IMR-90 (cell line): ENCODE results near the gene HOXB8. TPM values are rescaled to one million over a fixed set of nuclear protein-coding genes. Genes with fewer than 3 reads are reported as not detected.

Source experiments
- ATAC-seq: fragments of 200-7000 bp; cut with Tn5 transposase; 2 replicates; pipeline ENCODE4 v1.9.1; 2020; ENCODE audit warnings: low read depth, mild to moderate bottlenecking, moderate library complexity
- BruUV-seq: library from RNA; stranded (reverse); fragments of 400-500 nt; replicated peaks from 2 replicates; lab custom pipeline; 2021; lab: Mats Ljungman, UMichigan
- CTCF ChIA-PET: fragments of 300-600 bp; formaldehyde crosslinking; extraction: SDS; loops from one replicate; lab custom pipeline; 2021; ENCODE audit warnings: antibody characterized with exemption; lab: Yijun Ruan, JAX
- POLR2A ChIA-PET: fragments of 300-600 bp; sonication (Branson Sonifier 250); formaldehyde crosslinking; loops from one replicate; lab custom pipeline; 2022; ENCODE audit warnings: antibody characterized with exemption; ENCODE audit not compliant: unreplicated experiment; lab: Charles Lee
- DNase-seq: peaks from one replicate; pipeline ENCODE4 v3.0.0; 2013
- H2AFZ ChIP-seq: replicated peaks from 2 replicates; pipeline ENCODE3; 2013; ENCODE audit warnings: low read length, mild to moderate bottlenecking; ENCODE audit not compliant: poor library complexity
- H2AK5ac ChIP-seq: 2 replicates; pipeline ENCODE4 v1.6.1; 2013; ENCODE audit warnings: low read depth, low read length, inconsistent platforms
- H2AK9ac ChIP-seq: replicated peaks from 2 replicates; pipeline ENCODE3; 2013; ENCODE audit warnings: mild to moderate bottlenecking, low read depth, low read length, moderate library complexity; ENCODE audit not compliant: poor library complexity
- H2BK120ac ChIP-seq: 2 replicates; pipeline ENCODE4 v1.6.1; 2013; ENCODE audit warnings: low read depth, low read length, inconsistent platforms
- H2BK15ac ChIP-seq: 3 replicates; pipeline ENCODE4 v1.6.1; 2013; ENCODE audit warnings: low read depth, low read length, inconsistent platforms
- H2BK20ac ChIP-seq: 2 replicates; pipeline ENCODE4 v1.6.1; 2013; ENCODE audit warnings: low read depth, mild to moderate bottlenecking, inconsistent platforms, low read length, moderate library complexity
- H2BK5ac ChIP-seq: 2 replicates; pipeline ENCODE4 v1.6.1; 2013; ENCODE audit warnings: mild to moderate bottlenecking, low read depth, low read length, inconsistent platforms; ENCODE audit not compliant: poor library complexity, severe bottlenecking
- H3K14ac ChIP-seq: replicated peaks from 2 replicates; pipeline ENCODE4 v1.6.1; 2013; ENCODE audit warnings: low read depth, low read length, inconsistent platforms
- H3K18ac ChIP-seq: 2 replicates; pipeline ENCODE4 v1.6.1; 2013; ENCODE audit warnings: low read depth, low read length, control low read depth
- H3K23ac ChIP-seq: 2 replicates; pipeline ENCODE4 v1.6.1; 2013; ENCODE audit warnings: low read depth, low read length, inconsistent platforms
- H3K27ac ChIP-seq: 2 replicates; pipeline ENCODE4 v1.5.1; 2013; ENCODE audit warnings: mild to moderate bottlenecking, control low read depth, low read length; ENCODE audit not compliant: insufficient read depth
- H3K27me3 ChIP-seq: 2 replicates; pipeline ENCODE4 v1.6.1; 2013; ENCODE audit warnings: low read length; ENCODE audit not compliant: control insufficient read depth, insufficient read depth
- H3K36me3 ChIP-seq: 2 replicates; pipeline ENCODE4 v1.6.1; 2013; ENCODE audit warnings: low read length, mixed read lengths; ENCODE audit not compliant: control insufficient read depth, insufficient read depth
- H3K4ac ChIP-seq: 2 replicates; pipeline ENCODE4 v1.6.1; 2013; ENCODE audit warnings: low read depth, low read length, inconsistent platforms
- H3K4me1 ChIP-seq: 2 replicates; pipeline ENCODE4 v1.6.1; 2013; ENCODE audit warnings: low read length, mixed read lengths; ENCODE audit not compliant: control insufficient read depth, insufficient read depth
- H3K4me2 ChIP-seq: 2 replicates; pipeline ENCODE4 v1.6.1; 2013; ENCODE audit warnings: low read depth, mild to moderate bottlenecking, control low read depth, low read length, moderate library complexity
- H3K4me3 ChIP-seq: 2 replicates; pipeline ENCODE4 v1.5.1; 2013; ENCODE audit warnings: low read depth, mild to moderate bottlenecking, control low read depth, low read length, moderate library complexity; ENCODE audit not compliant: insufficient read depth
- H3K56ac ChIP-seq: 2 replicates; pipeline ENCODE4 v1.6.1; 2013; ENCODE audit warnings: low read length, inconsistent platforms; ENCODE audit not compliant: insufficient read depth; ENCODE audit errors: extremely low read depth
- H3K79me1 ChIP-seq, 2 experiments: 2 replicates each; pipeline ENCODE4 v1.6.1; 2013; ENCODE audit warnings: low read length in 2 of 2, inconsistent platforms in 1 of 2, low read depth in 1 of 2
- H3K9ac ChIP-seq: 2 replicates; pipeline ENCODE4 v1.6.1; 2013; ENCODE audit warnings: low read depth, low read length, control low read depth
- H3K9me1 ChIP-seq: 2 replicates; pipeline ENCODE4 v1.6.1; 2013; ENCODE audit warnings: low read length, inconsistent platforms; ENCODE audit not compliant: insufficient read depth
- H3K9me3 ChIP-seq: 2 replicates; pipeline ENCODE4 v1.6.1; 2013; ENCODE audit warnings: low read length; ENCODE audit not compliant: control insufficient read depth, insufficient read depth
- H4K20me1 ChIP-seq: 2 replicates; pipeline ENCODE4 v1.6.1; 2013; ENCODE audit warnings: low read length, inconsistent platforms; ENCODE audit not compliant: insufficient read depth
- H4K5ac ChIP-seq: 2 replicates; pipeline ENCODE4 v1.6.1; 2013; ENCODE audit warnings: mild to moderate bottlenecking, low read depth, low read length, control low read depth
- H4K8ac ChIP-seq, 2 experiments: 2 replicates each; pipeline ENCODE4 v1.6.1; 2013; ENCODE audit warnings: low read depth in 2 of 2, low read length in 2 of 2, control low read depth in 1 of 2, inconsistent platforms in 1 of 2
- H4K91ac ChIP-seq: 2 replicates; pipeline ENCODE4 v1.6.1; 2013; ENCODE audit warnings: low read depth, low read length, inconsistent platforms; ENCODE audit not compliant: insufficient read depth
- BHLHE40 ChIP-seq: fragments of 150-350 bp; IDR thresholded peaks from 2 replicates; pipeline ENCODE4 v1.6.1; 2016; ENCODE audit warnings: mild to moderate bottlenecking, low read depth, low read length
- FOS ChIP-seq: fragments of 150-350 bp; IDR thresholded peaks from 2 replicates; pipeline ENCODE4 v1.6.1; 2016; ENCODE audit warnings: low read depth, low read length
- MAFK ChIP-seq: IDR thresholded peaks from 2 replicates; pipeline ENCODE4 v1.6.1; 2012; ENCODE audit warnings: low read depth, low read length, improper control_type of control experiment
- MAZ ChIP-seq: IDR thresholded peaks from 2 replicates; pipeline ENCODE4 v1.6.1; 2012; ENCODE audit warnings: low read depth, mild to moderate bottlenecking, low read length, improper control_type of control experiment, moderate library complexity, borderline replicate concordance
- MXI1 ChIP-seq: IDR thresholded peaks from 2 replicates; pipeline ENCODE4 v1.6.1; 2012; ENCODE audit warnings: low read depth, mild to moderate bottlenecking, low read length, moderate library complexity, borderline replicate concordance
- RAD21 ChIP-seq: IDR thresholded peaks from 2 replicates; pipeline ENCODE4 v1.6.1; 2012; ENCODE audit warnings: low read length, improper control_type of control experiment
- SMC3 ChIP-seq: fragments of 150-350 bp; IDR thresholded peaks from 2 replicates; pipeline ENCODE4 v1.6.1; 2016; ENCODE audit warnings: low read depth, mild to moderate bottlenecking, antibody characterized with exemption, low read length, moderate library complexity
- WGBS, 2 experiments: methylation state at CpG; one replicate each; pipeline versions ENCODE4 v1.1.5 to v1.1.7; 2013; ENCODE audit warnings: missing lambda C conversion rate in 2 of 2; ENCODE audit not compliant: insufficient read length in 1 of 2; ENCODE audit errors: extremely low coverage in 2 of 2; 5-methylcytosine and 5-hydroxymethylcytosine counted together
- dilution Hi-C: fragments of 300-500 bp; cut with HindIII; formaldehyde crosslinking; loops from one replicate; pipeline ENCODE4 v1.14.3; 2018; ENCODE audit warnings: low sequenced_read_pairs; ENCODE audit not compliant: unreplicated experiment
- in situ Hi-C: fragments of 300-500 bp; cut with MboI; formaldehyde crosslinking; loops from 3 replicates; pipeline ENCODE4 v1.14.3; 2019; ENCODE audit warnings: low sequenced_read_pairs, inconsistent platforms, mixed read lengths
- intact Hi-C: fragments of 100-400 bp; cut with micrococcal nuclease; formaldehyde crosslinking; loops from 2 replicates; pipeline ENCODE4 v1.10.0; 2022
- polyA plus RNA-seq, 3 experiments: library from polyadenylated mRNA; depleted of rRNA; stranded (reverse); fragments of >200 nt; gene quantifications; 2 replicates each; pipeline ENCODE4 v1.2.3, GENCODE V29; 2012; ENCODE audit warnings: low replicate concordance in 1 of 3
- total RNA-seq: library from RNA; depleted of rRNA; stranded (reverse); fragments of >200 nt; gene quantifications from 2 replicates; pipeline ENCODE4 v1.2.3, GENCODE V29; 2012
- TF ChIP-seq, protein P1 (sequence below): fragments of 150-350 bp; IDR thresholded peaks from 2 replicates; pipeline ENCODE4 v1.6.1; 2016; ENCODE audit warnings: low read depth, mild to moderate bottlenecking, low read length, moderate library complexity, borderline replicate concordance

Gene HOXB8
- total and polyA plus RNA-seq, 2 of the 4 experiments (the other 2 are of a cell fraction) = 0.54 to 5.3 TPM

DNA sequence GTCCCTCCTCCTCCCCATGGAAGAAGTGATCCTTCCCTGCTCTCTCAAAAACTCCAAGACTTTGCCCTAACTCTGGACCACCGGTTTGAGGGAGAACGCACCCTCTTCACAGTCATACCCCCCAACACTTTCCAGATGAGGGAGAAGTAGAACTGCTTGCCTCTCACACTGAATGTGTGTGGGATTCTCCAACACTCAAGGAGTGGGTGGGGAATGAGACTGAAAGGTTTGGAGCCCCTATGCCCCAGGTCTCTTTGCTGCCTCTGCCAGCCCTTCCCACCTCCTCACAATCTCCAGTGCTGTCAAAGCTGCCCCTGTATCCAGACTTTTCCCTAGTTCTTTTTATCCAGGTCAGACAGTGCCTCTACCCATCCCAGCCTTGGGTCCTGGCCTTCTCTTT is 48.4 kb downstream of the HOXB8 start:
- Histone ChIP-seq H2AK9ac (peak overlapping the region; percentile 75), H2AFZ (no peak overlapping the region), H3K56ac (no peak overlapping the region; the same call in 1 of the 2 replicates), H2BK5ac (peak overlapping the region; percentile 99), H4K91ac (peak overlapping the region; percentile 96), H2BK15ac (peak overlapping the region; percentile 89; the same call in 2 of the 3 replicates), H3K27ac (peak overlapping the region; percentile 93), H3K4me3 (no peak overlapping the region), H4K20me1 (peaks cover 25% of the 10 kb centered on the region), H4K8ac (peak overlapping the region; percentile 77 to 92), H2BK20ac (peak overlapping the region; percentile 48), H4K5ac (peak overlapping the region; percentile 47), H3K14ac (peak overlapping the region; percentile 95), H3K36me3 (peaks cover 46% of the 10 kb centered on the region; the same call in 1 of the 2 replicates), H3K18ac (peak overlapping the region; percentile 63), H3K9me1 (peaks cover 20% of the 10 kb centered on the region), H3K4ac (peak overlapping the region; percentile 99), H3K9me3 (no peaks in the 10 kb centered on the region), H3K79me1 (peaks cover 0 to 17% of the 10 kb centered on the region in 2 experiments; a peak in 2 of 4 replicates), H3K4me1 (peaks cover 59% of the 10 kb centered on the region), H2BK120ac (peak overlapping the region; percentile 83), H3K23ac (peak overlapping the region; percentile 99), H3K27me3 (no peaks in the 10 kb centered on the region), H3K4me2 (peak overlapping the region; percentile 83), H3K9ac (peak overlapping the region; percentile 92), H2AK5ac (peak overlapping the region; percentile 78)
- BruUV-seq = no TSS peak
- DNase-seq = no peak
- no peak for ATAC-seq
- POLR2A ChIA-PET = interaction anchor here (0.8 to 1.4 kb wide), 2 partner anchors 22 to 25 kb away, joined by 4 to 8 read pairs; no protein-coding TSS in a partner anchor
- in situ Hi-C loops (no loop called here), dilution Hi-C loops (no loop called here), intact Hi-C loops (no loop called here)
- WGBS, 2 experiments = no CpG with 5 or more reads among the region's 2 CpGs
- CTCF ChIA-PET = no interaction called here
- TF ChIP-seq, protein P1, sequence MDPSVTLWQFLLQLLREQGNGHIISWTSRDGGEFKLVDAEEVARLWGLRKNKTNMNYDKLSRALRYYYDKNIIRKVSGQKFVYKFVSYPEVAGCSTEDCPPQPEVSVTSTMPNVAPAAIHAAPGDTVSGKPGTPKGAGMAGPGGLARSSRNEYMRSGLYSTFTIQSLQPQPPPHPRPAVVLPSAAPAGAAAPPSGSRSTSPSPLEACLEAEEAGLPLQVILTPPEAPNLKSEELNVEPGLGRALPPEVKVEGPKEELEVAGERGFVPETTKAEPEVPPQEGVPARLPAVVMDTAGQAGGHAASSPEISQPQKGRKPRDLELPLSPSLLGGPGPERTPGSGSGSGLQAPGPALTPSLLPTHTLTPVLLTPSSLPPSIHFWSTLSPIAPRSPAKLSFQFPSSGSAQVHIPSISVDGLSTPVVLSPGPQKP = no peak
- TF ChIP-seq SMC3 = no peak
- TF ChIP-seq MXI1 = no peak
- no peak for TF ChIP-seq RAD21
- TF ChIP-seq BHLHE40 = no peak
- no peak for TF ChIP-seq FOS
- TF ChIP-seq MAFK = no peak
- no peak for TF ChIP-seq MAZ
